Activated gamma-delta T cell treated with Interleukin-2 at 50 U/mL for 16 hours (primary cell): ENCODE measurements around the gene MGLL.
"Not testable (repeated sequence)": the region's sequence is repeated elsewhere in the genome, so short reads cannot be mapped to it uniquely, and the experiment has no call there.

Experiments
- DNase-seq: peaks from one replicate; pipeline ENCODE4 v3.0.0-alpha.2; 2020

The MGLL gene

DNA sequence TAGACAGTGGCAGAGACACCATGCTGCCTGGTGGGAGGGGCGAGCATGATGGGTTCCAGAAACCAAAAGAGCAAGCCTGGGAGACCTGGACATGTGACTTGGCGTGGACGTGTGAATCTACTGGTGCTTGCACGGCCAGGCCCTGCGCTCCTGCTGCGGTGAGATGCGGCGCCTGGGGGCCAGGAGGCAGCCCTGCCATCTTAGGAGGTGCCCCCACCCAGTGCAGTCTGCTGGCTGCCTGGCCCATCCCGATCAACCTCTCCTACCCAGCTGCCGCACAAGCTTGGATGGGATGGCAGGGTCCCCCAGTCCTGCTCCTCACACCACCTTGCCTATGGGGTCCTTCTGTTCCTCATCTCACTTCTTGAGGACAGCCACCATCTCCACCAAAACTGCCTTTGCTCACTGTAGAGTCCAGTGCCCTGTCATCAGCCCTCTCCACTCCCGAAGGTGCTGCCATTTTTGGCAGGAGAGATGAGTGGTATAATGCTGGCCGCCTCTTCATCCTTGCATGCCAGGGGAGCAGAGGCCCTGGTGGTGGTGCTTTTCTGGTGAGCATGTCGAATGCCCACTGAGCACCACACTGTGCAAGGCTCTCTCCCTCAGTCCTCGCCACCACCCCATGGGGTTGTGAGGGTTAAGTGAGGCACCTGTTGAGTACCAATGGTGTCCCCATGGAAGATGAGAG lies 152.6 kb downstream of the MGLL start:
- no peak for DNase-seq

DNA sequence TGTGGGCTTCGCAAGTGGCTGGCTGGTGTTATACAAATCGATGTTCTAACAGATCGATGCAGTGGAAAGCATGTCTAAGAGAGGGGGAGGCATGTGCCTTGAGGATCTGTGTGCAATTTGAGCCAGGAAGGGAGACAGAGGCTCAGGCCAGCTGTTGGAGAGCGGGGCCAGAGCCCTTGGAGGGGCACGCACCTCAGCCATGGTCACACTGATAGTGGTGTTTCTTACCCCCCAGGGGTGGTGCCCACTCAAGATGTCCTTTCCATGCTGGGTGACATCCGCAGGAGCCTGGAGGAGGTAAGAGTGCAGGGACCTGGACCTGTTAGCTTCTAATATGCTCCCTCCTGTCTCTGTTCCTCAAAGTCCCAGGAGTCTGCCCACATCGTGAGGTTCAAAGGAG lies 153.4 kb downstream of the MGLL start:
- no peak for DNase-seq

- no peak for DNase-seq
Observed at GRCh38 chr3:127667119-127667681, 155.1 kb downstream of the MGLL start.

DNA sequence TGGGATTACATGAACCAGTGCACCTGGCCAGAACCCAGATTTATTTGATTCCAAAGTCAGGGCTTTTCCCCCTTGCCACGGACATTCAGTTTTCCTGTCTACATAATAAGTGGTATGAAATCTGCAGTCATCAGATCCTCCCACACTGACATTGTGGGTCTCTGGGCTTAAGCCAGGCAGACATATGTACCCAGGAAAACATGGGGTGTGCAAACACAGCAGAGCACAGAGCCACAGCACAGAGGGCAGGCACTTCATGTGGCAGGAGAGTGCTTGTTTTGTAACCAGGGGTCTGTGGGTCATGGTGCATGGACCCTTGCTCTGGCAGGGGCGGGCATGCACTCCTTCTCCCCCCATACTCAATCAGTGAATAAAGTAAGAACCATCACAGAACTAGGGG lies 155.6 kb downstream of the MGLL start:
- DNase-seq: no peak

GRCh38 chr3:127665586-127665985 lies 156.7 kb downstream of the MGLL start:
- DNase-seq: no peak

GRCh38 chr3:127665165-127665564 lies 157.2 kb downstream of the MGLL start:
- no peak for DNase-seq

DNA sequence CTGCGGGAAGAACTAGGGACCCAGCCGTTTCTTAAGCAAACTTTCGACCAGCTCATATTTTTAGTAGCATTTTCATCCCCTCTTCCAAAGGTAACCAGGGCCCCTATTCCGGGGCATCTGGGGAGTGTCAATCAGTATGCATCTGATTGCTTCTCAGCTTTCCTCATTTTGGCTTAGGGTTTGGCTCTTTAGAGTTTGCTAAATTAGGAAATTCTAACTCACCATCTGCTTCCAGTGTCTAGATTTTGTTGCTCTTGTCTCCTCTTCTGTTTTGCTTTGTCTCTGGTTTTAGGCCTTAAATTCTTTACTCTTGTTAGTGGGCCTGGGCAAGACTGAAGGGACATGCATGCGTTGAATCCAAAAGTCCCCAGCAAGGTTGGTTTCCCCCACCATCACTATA lies 159.2 kb downstream of the MGLL start:
- no peak for DNase-seq

GRCh38 chr3:127662001-127662469 lies 160.3 kb downstream of the MGLL start:
- no peak for DNase-seq

DNA sequence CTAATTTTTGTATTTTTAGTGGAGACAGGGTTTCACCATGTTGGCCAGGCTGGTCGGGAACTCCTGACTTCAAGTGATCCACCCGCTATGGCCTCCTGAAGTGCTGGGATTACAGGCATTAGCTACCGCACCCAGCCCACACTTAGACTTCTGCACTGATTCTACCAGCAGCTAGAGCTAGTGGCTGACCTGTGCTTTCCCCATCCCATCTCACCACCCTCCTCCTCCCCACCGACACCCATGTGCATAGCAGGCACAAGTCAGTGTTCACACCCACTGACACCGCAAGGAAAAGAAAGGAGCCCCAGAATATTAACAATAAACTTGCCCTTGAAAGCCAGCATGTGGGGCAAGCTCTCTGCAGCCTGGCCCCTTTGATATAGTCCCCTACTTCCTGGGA lies 160.7 kb downstream of the MGLL start:
- no peak for DNase-seq

DNA sequence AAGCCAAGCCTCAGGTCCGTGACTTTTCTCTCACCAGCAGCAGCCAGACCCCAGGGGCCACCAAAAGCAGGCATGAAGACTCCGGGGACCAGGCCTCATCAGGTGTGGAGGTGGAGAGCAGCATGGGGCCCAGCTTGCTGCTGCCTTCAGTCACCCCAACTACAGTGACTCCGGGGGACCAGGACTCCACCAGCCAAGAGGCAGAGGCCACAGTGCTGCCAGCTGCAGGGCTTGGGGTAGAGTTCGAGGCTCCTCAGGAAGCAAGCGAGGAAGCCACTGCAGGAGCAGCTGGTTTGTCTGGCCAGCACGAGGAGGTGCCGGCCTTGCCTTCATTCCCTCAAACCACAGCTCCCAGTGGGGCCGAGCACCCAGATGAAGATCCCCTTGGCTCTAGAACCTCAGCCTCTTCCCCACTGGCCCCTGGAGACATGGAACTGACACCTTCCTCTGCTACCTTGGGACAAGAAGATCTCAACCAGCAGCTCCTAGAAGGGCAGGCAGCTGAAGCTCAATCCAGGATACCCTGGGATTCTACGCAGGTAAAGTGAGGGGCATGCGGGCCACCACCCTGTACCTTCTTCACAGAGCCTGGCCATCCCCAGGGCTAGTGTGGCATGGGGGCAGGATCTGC lies 161.6 kb downstream of the MGLL start:
- no peak for DNase-seq

DNA sequence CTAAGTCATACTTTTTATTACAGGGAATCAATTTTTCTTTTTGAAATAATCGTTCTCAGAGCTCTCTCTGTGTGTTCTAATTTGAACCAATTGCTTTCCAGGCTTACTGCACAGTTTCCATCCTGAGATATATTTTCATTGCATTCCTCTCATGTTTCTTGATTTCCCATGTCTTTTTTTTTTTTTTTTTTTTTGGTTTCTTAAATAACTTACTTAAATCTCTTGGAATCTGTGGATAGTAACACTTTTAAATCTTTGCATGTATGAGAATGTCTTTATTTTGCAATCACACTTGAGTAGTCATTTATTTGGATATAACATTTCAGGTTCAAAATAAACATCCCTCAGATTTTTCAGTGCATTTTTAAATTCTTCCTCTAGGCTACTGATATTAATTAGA lies 164.1 kb downstream of the MGLL start:
- no peak for DNase-seq

- no peak for DNase-seq
Observed at GRCh38 chr3:127656906-127657305, 165.4 kb downstream of the MGLL start.

GRCh38 chr3:127655641-127656040 lies 166.7 kb downstream of the MGLL start:
- no peak for DNase-seq

- not testable (repeated sequence) for DNase-seq
Observed at GRCh38 chr3:127654993-127655392, 167.3 kb downstream of the MGLL start.

DNA sequence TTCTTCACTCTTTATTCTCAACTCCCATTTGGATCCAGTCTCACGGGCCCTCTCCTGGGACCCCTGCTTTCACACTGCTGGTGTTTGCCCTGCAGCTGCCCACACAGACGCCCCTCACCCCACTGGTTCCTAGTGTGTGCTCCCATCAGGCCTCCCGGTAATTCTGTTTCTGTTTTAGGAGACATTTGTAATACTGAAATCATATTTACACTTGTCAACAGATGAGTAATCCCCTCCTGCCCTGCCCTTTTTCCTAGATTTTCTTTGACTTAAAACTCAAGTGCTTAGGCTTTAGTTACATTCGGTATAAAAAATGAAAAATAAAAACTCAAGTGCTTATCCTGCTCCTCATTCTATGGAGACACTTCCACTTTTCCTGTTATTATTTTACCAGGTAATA lies 167.9 kb downstream of the MGLL start:
- DNase-seq: no peak

DNA sequence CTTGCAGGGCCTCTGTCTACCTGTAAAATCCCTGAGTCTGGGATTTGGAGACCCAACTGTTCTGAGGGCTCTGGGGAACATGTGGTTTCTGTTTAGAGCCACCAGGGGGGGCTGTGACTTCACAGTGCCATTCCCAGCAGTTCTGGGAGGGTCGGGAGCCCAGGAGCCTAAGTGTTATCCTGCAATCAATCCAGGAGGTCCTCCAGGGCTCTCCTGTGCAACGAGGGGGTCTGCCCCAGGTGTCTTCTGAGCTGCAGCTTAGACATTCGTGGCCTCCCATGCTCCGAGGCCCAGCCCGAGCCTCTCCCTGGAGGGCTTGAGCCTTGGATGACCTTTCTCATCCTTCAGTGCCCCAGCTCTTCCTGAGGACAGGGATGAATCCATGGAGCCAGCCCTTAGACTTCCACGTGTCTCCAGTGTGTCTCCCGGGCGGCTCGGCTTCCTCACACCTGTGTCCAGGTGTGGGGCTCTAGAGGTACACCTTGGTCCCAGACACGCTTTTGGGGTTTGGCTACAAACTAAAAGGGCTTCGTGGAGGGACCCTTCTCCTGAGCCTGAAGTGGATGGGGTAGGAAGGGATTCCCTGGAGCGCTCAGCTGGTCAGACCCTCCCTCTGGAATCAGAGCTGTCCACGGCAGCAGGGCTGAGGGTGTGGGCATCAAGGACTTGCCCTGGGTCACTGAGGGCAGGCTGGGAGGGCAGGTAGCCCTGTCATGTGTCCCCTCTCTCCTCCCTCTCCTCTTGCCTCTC lies 169.9 kb downstream of the MGLL start:
- DNase-seq: no peak

DNA sequence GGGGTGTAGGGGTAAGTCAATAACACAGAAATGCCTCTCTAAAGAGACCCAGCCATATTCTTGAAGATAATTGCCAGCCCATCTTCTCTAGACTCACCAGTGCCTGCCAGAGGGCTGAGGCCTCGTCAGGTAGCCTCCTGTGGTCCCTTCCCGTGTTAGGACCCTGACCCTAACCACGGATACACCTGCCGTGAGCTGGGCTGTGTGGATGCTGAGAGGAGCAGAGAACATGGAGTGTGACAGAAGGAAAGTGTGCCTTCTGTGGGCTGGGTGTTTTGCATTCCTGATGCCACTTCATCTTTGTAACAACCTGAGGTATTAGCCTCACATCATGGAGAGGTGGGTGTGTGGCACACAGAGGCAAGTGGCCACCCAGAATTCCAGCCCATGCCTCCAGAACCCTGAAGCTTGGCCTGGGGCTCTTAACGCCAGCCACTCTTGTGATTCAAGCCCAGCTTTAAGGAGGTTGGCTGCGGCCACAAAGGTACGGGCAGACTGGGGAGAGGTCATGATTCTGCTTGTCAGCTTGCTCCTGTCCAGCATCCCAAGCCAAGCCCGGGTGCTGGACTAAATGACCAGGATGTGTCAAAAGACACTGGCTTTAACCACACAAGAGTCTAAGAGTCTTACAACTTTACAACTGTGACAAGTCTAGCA lies 170.7 kb downstream of the MGLL start:
- DNase-seq: no peak

DNA sequence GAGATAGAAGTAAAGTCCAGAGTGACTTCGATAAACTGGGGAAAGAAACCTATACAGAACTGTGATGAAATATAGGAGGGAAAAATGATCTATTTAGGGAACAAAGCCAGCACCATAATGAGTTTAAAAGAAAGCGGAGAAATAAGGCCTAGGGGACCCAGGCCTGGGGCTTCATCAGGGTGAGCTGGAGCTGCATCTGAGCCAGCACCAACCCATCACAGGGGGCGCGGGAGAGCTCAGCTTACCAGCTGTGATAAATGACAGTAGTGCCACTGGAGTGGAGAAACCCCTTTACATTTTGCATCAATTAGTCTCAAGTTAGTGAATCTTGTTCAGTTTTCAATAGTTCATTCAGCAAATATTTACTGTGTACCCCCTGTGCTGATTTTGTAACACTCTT lies 172.1 kb downstream of the MGLL start:
- no peak for DNase-seq

GRCh38 chr3:127647845-127648204 lies 174.5 kb downstream of the MGLL start:
- DNase-seq: no peak

GRCh38 chr3:127647166-127647844 lies 175.0 kb downstream of the MGLL start:
- DNase-seq: no peak

DNA sequence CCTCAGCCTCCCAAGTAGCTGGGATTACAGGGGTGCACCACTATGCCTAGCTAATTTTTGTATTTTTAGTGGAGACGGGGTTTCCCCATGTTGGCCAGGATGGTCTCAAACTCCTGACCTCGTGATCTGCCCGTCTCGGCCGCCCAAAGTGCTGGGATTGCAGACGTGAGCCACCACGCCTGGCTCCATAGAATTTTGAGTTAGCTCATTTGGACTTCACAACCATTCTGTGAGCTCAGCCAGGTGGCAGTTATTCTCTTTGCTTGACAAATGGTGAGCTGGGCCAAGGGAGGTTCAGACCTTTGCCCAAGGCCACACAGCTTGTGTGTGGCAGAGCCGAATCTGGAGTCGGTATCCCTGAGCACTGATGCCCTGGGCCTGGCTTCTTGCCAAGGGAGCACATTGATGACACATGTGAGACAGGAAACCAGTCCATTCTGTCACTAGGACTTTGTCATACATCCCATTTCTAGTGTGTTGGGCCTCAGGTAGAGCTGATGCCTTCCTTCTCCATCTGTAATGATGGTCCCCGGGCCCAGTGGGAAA lies 175.7 kb downstream of the MGLL start:
- DNase-seq: no peak

DNA sequence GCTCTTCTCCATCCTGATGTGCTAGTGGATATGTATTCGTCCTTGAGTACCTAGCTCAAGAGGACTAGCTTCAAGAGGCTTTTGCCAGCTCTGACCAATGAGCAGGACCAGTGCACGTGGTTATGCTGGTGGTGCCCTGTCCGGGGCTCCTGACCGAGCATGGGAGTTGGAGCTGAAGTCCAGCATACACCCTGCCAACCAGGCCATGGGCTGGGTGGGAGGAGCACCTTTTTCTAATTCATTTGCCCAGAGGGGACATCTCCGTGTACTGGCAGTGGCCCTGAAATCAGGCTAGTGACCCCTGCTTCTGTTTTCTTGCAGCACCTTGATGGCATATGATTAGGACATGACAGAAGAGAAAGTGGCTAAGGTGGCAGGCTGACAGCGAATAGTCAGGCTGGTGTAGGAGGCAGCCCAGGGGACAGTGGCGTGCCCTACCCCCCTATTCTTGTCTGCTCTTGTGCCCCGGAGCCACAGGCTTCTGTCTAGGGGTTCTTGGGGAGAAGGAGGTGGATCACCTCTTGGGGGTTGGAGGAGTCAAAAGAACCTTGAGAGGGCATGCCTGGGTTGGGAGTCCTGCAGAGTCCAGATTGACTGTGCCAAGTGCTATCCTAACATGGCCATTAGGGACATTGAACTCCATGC lies 176.8 kb downstream of the MGLL start:
- DNase-seq: no peak
